LNCaP clone FGC (cell line): Measurements from ENCODE around the gene IL17RC.
A peak's percentile ranks its signal among the peaks of the same experiment; 100 is the strongest.

Experiments used
- DNase-seq: peaks from one replicate; pipeline ENCODE4 v3.0.0-alpha.2; 2011; ENCODE audit warnings: low read depth
- H3K4me3 ChIP-seq: 2 replicates; pipeline ENCODE4 v1.5.1; 2011; ENCODE audit warnings: mild to moderate bottlenecking, low read depth, low read length, control low read depth
- CTCF ChIP-seq: IDR thresholded peaks from 2 replicates; pipeline ENCODE4 v1.5.1; 2012; ENCODE audit warnings: mild to moderate bottlenecking; ENCODE audit not compliant: control insufficient read depth, insufficient read depth; ENCODE audit errors: extremely low read depth

The IL17RC gene

DNA sequence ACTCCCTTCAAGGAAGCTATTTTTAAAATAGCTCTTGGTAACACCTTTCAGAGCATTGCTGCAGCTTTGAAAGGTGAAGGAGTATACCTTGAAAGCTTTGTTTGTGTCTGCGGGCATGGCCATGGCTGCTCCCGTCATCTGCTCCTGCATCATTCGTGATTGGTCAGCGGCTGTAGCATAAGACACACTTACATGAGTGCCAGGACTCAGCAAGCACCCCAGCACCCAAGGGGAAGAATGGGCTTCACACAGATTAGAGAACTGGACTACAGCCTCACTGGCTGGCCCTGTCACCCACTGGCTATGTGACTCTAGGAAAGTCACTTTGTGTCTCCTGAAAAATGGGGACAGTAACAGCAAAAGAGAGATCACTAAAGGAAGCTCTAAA is 52.7 kb downstream of the IL17RC start:
- no peak for DNase-seq
- TF ChIP-seq CTCF = no peak
- peak overlapping the region; percentile 15; the same call in 1 of the 2 replicates for H3K4me3 ChIP-seq

DNA sequence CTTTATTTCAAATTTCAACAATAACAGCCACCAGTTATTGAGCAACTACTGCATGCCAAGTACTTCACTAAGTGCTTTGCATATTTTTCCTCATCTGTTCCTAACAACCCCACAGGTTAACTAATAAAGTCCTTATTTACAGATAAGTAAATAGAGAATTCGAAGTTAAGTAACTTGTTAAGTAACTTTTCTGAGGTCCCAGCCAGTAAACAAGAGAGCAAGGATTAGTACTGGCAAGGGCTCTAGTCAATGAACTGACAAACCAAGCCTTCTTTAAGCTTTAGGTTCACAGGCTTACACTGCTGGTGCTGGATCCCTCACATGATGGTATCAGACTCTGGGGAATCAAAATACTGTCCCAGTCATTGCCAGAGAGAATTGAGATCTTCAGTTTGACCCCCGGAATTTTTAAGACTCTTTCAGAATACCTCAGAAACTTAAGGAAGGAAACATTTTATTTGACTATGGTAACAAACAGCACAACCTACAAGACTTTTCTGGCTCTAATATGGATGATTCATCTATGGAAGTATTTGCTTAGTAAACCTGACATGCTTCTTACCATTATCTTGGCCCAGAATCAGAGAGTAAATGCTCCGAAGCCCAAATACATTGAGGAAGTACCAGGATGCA is 53.2 kb downstream of the IL17RC start:
- DNase-seq = peak; percentile 89
- peak overlapping the region; percentile 26 for H3K4me3 ChIP-seq
- TF ChIP-seq CTCF = no peak

GRCh38 chr3:9976721-9977709 is 60.1 kb downstream of the IL17RC start:
- DNase-seq = peak; percentile 94
- no peak overlapping the region for H3K4me3 ChIP-seq
- TF ChIP-seq CTCF = no peak

GRCh38 chr3:9978710-9979305 is 61.9 kb downstream of the IL17RC start:
- no peak overlapping the region for H3K4me3 ChIP-seq
- DNase-seq = no peak
- TF ChIP-seq CTCF = no peak

DNA sequence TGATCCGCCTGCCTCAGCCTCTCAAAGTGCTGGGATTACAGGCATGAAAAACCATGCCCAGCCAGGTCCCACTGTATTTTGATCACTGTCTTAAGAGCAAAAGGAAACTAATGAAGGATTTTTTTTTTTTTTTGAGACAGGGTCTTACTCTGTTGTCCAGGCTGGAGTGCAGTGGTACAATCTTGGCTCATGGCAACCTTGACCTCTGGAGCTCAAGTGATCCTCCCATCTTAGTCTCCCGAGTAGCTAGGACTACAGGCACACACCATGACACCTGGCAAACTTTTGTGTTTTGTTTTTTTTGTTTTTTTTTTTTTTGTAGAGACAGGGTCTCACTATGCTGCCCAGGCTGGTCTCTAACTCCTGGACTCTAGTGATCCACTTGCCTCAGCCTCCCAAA is 63.4 kb downstream of the IL17RC start:
- DNase-seq = no peak
- no peak for TF ChIP-seq CTCF

More for the DNA sequence above, 63.4 kb downstream of the IL17RC start:
- no peak overlapping the region for H3K4me3 ChIP-seq
